A549 treated with DMSO at 1 μM for 4 hours (cell line): Measurements from ENCODE around the gene GASK1B. TPM values are rescaled to one million over a fixed set of nuclear protein-coding genes. Genes with fewer than 3 reads are reported as not detected.

Source experiments
- total RNA-seq: library from RNA; stranded (reverse); fragments of 200-300 nt; extraction: Qiagen RNA extraction; gene quantifications from 5 replicates; pipeline ENCODE4 v1.2.3, GENCODE V29; 2022; ENCODE audit warnings: low read depth

Gene GASK1B
- total RNA-seq = 0.57 to 0.75 TPM (median 0.63 TPM) in 5 replicates

DNA sequence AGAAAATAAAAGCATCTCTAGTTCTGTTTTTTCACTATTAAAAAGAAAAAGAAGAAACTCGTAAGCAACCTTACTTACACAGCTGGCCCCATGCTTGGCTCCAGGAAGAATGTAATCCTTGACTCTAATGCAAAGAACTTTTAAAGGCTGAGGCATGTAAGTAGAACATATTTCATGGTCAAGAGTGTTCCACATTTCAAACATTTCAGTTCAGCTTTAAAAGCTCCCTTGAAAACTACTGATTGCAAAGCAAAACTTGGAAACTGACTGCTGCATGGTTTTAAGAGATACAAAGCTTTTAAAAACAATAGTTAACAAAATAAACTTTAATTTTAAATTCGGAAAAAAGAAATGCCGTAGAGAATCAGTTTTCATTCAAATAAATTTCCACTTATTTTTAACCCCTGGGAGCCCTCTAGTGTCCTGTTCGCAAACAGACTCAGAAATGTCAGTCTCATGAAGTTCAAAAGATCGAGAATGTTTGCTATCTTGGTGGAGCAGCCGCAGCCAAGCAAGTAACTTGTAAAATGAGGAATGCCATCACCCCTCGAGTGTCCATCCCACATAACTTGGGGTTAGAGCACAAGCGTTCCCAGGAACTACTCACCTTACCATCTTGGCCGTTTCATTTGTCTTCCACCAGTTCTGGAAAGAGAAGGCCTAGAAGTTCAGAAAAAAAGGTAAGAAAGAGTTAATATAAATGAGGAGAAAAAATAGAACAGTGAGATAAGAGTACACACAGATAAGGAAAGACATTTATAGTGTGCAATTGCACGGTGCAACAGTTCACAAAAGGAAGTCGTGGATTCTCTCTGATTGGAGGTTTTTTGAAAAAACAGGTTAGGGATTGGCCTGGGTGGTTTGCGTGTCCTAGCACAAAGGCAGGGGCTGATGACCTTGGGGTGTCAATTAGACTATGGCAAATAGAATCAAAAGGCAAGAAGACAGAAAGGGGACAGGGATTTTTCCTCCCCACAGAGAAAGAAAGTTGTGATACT is at the start of gene GASK1B:
Gene GASK1B, minus strand, starts transcription at position 765 of the 998 bp plus-strand sequence. CDS start 1,650 bp downstream, outside the sequence.

DNA sequence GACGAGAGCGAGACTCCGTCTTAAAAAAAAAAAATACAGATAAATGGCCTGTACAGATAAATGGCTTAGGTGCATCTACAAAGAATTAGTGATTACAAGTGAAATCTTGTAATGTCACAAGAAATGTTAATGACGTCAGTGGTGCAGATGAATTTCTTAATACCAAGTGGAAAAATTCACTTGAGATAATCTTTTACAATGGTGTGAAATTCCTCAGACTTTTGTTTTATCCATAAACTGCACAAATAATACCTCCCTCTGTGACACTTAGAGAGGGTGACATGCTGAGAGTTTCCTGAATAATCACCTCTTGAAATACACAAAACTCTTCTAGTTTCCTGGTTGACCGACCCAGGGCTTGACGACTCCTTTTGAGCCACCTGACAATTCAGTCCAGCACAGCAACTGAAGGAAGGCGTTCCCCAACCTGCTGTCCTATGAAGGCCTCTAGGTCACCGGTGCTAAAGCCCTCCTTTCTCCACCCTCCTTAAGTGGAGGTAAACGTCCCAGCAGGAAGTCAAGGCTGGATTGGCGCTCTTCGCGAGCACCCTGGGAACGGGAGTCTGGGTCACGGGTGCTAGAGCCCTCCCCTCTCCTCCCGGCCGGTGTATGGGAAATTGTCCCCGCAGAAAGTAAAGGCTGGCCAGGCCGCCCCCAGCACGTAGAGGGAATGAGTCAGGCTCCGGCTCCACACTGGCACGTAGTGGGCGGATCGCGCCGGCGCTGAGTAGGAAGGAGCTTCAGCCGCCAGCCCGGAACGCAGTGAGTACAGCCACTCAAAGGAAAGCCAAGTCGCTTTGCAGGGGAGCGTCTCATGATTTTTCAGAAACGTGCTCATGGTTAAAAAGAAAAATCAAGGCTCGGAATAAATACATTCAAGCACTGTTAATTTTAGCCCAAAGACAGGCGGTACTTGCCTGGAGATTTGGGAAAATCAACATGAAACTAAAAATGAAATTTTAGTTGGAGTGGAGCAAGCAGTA is 37.3 kb upstream of the GASK1B start, which contains the start of gene TMEM144:
Gene TMEM144, plus strand, starts transcription at position 662 of the 983 bp plus-strand sequence. CDS start 2,182 bp downstream, outside the sequence.

Other genes starting within 250 kb of the GASK1B start
- gene TMEM144, start 37.5 kb upstream of the GASK1B start, total RNA-seq = 3.4 to 4.8 TPM (median 3.9 TPM) in 5 replicates